GM18861 (cell line): ENCODE results near the gene GPBP1L1.
"Not testable (repeated sequence)": the region's sequence is repeated elsewhere in the genome, so short reads cannot be mapped to it uniquely, and the experiment has no call there.

Experiments
- ATAC-seq: cut with Tn5 transposase; IDR thresholded peaks from one replicate; pipeline ENCODE4 v1.9.1; 2021; ENCODE audit not compliant: unreplicated experiment

Gene GPBP1L1

GRCh38 chr1:45596765-45597164, 89.6 kb downstream of the GPBP1L1 start:
- not testable (repeated sequence) for ATAC-seq

GRCh38 chr1:45594412-45594811, 91.9 kb downstream of the GPBP1L1 start:
- no peak for ATAC-seq

GRCh38 chr1:45589861-45590260, 96.5 kb downstream of the GPBP1L1 start:
- ATAC-seq = no peak

GRCh38 chr1:45586769-45587168, 99.6 kb downstream of the GPBP1L1 start:
- no peak for ATAC-seq

GRCh38 chr1:45585496-45586075, 100.7 kb downstream of the GPBP1L1 start:
- no peak for ATAC-seq

DNA sequence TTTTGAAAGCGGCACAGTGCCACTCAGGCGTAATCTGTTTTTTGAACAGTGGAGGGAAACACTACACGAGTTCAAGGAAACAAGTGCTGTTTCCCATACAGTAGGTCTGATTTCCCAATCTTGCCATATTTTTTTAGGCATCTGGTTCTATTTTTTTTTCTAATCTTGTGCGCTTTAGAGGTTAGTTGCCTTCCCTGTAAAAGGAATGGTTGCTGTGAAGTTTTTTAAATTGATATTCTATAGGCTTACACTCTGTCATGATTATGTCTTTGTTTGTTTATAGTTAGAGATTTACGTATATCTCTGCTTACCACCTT, 101.3 kb downstream of the GPBP1L1 start:
- ATAC-seq = no peak

GRCh38 chr1:45584351-45585109, 101.8 kb downstream of the GPBP1L1 start:
- ATAC-seq = no peak

GRCh38 chr1:45583666-45584350, 102.5 kb downstream of the GPBP1L1 start, which contains the start of gene NASP:
Gene NASP (plus strand): TSS chr1:45584041. CDS start chr1:45584147, 106 bp downstream.
- ATAC-seq = peak; percentile 23

- peak; percentile 68 for ATAC-seq
Observed at GRCh38 chr1:45583264-45583665, 103.1 kb downstream of the GPBP1L1 start.
